ENCODE measurements around the gene ASPN.
"Not testable (repeated sequence)": the region's sequence is repeated elsewhere in the genome, so short reads cannot be mapped to it uniquely, and the experiment has no call there.

ASPN gene

DNA sequence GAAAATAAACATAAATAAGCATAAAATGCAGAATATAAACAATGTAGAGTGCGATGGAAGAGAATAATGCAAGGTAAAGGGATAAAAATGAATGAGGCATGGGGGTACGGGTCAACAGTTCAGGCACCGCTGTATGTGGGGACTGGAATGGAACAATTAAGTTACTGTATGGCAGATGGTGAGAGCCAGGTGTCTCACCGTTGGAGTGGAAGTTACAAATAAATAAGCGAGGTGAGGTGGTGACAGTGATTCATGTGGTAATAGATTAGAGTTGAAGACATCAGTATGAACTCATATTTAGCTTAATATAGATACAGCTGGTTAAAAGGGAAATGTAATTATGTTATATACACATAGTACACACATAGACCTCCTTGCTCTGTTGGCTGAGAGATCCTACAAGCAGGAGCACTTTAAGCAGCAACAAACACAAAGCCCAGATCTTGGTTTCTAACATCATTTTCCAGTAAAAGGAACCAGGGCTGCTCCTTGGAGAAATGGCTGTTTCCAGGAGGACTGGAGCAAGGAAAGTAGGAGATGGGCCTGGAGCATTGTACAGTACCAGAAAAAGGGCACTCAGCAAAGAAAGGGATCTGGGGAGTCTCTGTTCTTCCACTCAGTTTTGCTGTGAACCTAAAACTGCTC, 55.7 kb downstream of the ASPN start:
- TF ChIP-seq, protein P1, sequence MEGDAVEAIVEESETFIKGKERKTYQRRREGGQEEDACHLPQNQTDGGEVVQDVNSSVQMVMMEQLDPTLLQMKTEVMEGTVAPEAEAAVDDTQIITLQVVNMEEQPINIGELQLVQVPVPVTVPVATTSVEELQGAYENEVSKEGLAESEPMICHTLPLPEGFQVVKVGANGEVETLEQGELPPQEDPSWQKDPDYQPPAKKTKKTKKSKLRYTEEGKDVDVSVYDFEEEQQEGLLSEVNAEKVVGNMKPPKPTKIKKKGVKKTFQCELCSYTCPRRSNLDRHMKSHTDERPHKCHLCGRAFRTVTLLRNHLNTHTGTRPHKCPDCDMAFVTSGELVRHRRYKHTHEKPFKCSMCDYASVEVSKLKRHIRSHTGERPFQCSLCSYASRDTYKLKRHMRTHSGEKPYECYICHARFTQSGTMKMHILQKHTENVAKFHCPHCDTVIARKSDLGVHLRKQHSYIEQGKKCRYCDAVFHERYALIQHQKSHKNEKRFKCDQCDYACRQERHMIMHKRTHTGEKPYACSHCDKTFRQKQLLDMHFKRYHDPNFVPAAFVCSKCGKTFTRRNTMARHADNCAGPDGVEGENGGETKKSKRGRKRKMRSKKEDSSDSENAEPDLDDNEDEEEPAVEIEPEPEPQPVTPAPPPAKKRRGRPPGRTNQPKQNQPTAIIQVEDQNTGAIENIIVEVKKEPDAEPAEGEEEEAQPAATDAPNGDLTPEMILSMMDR (IDR thresholded peaks at IDR 0.05; ENCODE audit: low read depth, low read length, missing control alignments) = no peak
- DNase-seq (ENCODE audit: extremely low read depth, low read depth) = no peak
- H3K4me3 ChIP-seq (replicated peaks; ENCODE audit: low read depth, low read length) = no peak overlapping the region

DNA sequence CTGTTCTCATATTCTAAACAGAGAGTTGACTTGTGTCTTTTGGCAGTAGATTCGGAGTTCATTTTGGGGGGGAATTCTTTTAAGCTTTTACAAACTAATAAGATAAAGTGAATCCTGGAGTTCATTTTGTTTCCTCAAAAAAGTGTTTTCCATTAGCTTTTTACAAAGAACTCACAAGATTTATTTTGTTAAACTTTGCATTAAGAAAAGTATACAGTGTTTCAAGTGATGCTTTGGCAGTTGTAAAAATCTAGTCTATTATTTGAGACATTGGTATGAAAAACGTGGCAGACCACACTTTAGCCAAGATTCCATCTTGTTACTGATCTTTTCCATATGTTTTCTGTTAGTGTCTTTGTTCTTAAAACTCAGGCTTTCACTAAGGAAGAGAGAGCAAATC, 56.8 kb downstream of the ASPN start:
- DNase-seq (ENCODE audit: extremely low read depth, low read depth) = no peak
- TF ChIP-seq, protein P1 (IDR thresholded peaks at IDR 0.05; ENCODE audit: low read depth, low read length, missing control alignments) = no peak
- no peak overlapping the region for H3K4me3 ChIP-seq (replicated peaks; ENCODE audit: low read depth, low read length)

DNA sequence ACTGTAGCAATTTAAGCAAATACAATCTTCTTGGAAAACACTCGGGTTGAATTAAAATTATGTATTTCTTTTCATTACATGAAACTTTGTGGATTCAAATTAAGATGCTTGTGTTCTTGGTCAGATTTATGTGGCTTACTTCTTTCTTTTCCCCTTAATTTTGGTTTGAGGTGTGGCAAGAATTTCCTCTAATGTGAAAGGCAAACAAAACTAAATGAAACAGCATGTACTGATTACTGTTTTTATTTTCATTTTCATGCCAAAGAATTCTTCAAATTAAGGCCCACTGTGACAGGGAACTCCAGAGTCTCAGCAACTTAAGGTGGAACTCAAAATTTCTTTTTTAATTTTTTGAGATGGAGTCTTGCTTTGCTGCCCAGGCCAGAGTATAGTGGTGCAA, 58.0 kb downstream of the ASPN start, which contains the start of gene OMD:
Gene OMD, minus strand, starts transcription at position 132 of the 400 bp plus-strand sequence. CDS start 6,913 bp downstream, outside the sequence.
- no peak for DNase-seq (ENCODE audit: extremely low read depth, low read depth)
- H3K4me3 ChIP-seq (replicated peaks; ENCODE audit: low read depth, low read length) = no peak within 1 kb of the TSS
- TF ChIP-seq, protein P1 (IDR thresholded peaks at IDR 0.05; ENCODE audit: low read depth, low read length, missing control alignments) = no peak

DNA sequence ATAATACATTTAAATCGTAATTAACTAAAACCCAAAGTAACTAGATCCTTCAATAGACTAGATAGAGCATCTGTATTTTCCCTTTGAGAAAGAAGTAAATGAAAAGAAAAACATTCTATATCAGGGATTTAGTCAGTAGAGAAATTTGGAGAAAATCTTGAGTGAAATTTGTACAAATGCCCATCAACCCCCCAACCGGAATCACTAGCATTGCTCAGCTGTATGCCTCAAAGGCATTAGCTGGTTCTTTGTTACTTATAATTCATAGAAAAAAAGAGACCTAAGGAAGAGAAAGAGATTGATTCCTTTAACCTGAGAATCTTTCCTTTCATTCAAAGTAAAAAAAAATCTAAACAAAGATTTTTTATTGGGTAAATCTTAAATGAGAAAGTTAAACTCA, 58.7 kb downstream of the ASPN start:
- no peak for DNase-seq (ENCODE audit: extremely low read depth, low read depth)
- TF ChIP-seq, protein P1 (IDR thresholded peaks at IDR 0.05; ENCODE audit: low read depth, low read length, missing control alignments) = no peak
- no peak overlapping the region for H3K4me3 ChIP-seq (replicated peaks; ENCODE audit: low read depth, low read length)

DNA sequence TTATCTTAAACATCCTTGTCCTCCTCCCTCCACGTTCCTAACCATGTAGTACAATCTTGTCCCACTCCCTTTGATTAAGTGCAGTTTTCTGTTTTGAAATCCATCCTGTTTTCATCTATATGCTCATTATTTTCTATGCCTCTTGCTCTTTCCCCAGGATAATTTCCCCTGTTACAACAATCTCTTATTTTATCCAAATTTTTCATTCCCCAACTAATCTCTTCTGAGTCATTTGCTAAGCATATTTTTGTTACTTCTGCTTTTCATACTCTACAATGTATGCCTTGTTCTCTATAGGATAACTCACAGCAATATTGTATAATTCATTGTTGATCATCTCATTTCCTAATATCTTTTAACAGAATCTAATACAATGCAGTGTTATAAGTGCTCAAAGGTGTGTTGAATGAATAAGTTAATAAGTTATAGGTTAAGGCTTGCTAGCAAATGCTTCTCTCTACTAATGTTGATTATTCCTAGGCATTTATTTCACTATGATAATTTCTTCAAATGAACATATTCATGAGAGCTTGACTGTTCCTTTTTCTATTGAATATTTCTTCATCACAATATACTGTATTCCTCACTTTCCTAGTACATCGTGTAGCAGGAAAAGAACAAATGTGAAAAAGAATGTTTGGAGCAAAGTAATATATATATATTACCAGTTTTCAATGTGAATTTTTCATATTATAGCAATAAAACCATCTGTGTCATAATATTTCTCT, 59.5 kb downstream of the ASPN start:
- no peak overlapping the region for H3K4me3 ChIP-seq (replicated peaks; ENCODE audit: low read depth, low read length)
- DNase-seq (ENCODE audit: extremely low read depth, low read depth) = no peak
- TF ChIP-seq, protein P1 (IDR thresholded peaks at IDR 0.05; ENCODE audit: low read depth, low read length, missing control alignments) = no peak

DNA sequence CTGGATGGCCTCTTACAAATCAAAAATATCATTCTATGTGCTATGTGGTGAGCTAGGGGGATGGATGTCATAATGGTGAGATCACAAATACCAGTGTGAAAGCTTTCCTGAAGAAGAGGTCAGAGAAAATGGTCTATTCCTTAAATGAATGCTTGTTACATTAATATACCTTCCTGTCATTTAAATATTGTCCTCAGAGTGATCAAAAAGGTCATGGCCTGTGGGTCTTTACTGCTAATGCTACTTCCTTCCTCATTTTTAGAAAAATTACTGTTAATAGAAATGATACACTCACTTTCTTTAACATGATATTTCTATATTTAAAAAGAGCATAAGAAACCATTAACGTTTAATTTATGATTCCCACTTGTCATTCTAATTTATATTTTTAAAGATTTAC, 67.7 kb downstream of the ASPN start:
- DNase-seq (ENCODE audit: extremely low read depth, low read depth) = no peak
- TF ChIP-seq, protein P1 (IDR thresholded peaks at IDR 0.05; ENCODE audit: low read depth, low read length, missing control alignments) = no peak
- no peak overlapping the region for H3K4me3 ChIP-seq (replicated peaks; ENCODE audit: low read depth, low read length)

DNA sequence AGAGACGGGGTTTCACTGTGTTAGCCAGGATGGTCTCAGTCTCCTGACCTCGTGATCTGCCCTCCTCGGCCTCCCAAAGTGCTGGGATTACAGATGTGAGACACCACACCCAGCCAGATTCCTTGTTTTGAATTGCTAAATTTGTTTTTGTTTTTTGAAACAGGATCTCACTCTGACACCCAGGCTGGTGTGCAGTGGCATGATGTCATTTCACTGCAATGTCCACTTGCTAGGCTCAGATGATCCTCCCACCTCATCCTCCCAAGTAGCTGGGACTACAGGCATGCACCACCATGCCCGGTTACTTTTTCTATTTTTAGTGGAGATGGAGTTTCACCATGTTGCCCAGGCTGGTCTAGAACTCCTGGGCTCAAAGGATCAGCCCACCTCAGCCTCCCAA, 71.1 kb downstream of the ASPN start:
- not testable (repeated sequence) for DNase-seq (ENCODE audit: extremely low read depth, low read depth); H3K4me3 ChIP-seq (replicated peaks; ENCODE audit: low read depth, low read length)

All from HFF-Myc (cell line).